Ovary (tissue), 3 donors: ENCODE results near the gene ALOX12.

Source experiments
- CTCF ChIP-seq, 3 donors: fragments of 450-650 bp in 2 of 3; fragments of 200-600 bp in 1 of 3; IDR thresholded peaks; one replicate each; pipeline versions ENCODE4 v1.5.1 to v1.8.0; 2016 to 2022; ENCODE audit warnings: antibody characterized with exemption in 3 of 3, mild to moderate bottlenecking in 1 of 3
- POLR2A ChIP-seq: fragments of 450-650 bp; IDR thresholded peaks from one replicate; pipeline ENCODE4 v1.6.1; 2017; ENCODE audit warnings: antibody characterized with exemption, mild to moderate bottlenecking, moderate library complexity
- donor health status: DM: no; HTN: no; CAD: no.

- TF ChIP-seq POLR2A, result peak; percentile 29
- TF ChIP-seq CTCF (IDR thresholded peaks at IDR 0.05), result no peak
Observed at GRCh38 chr17:7014995-7015958, 19.4 kb downstream of the ALOX12 start.
